Cardiac fibroblast (primary cell): Measurements from ENCODE around the gene CPNE6.

Source experiments
- DNase-seq, 2 donors: peaks; one replicate each; pipeline versions ENCODE4 v3.0.0 to v3.0.0-alpha.2; 2010; ENCODE audit warnings: low read depth in 2 of 2
- H3K4me3 ChIP-seq, 2 donors: replicated peaks in 1 of 2; 1 replicate in 1 of 2; 2 replicates in 1 of 2; pipeline ENCODE4 v1.5.1; 2011; ENCODE audit warnings: low read depth in 2 of 2, low read length in 2 of 2, mild to moderate bottlenecking in 2 of 2, moderate library complexity in 1 of 2
- TF ChIP-seq, protein P1 (sequence below): IDR thresholded peaks from one replicate; pipeline ENCODE4 v1.5.1; 2011; ENCODE audit warnings: low read depth, mild to moderate bottlenecking, low read length, inconsistent platforms

Gene CPNE6

DNA sequence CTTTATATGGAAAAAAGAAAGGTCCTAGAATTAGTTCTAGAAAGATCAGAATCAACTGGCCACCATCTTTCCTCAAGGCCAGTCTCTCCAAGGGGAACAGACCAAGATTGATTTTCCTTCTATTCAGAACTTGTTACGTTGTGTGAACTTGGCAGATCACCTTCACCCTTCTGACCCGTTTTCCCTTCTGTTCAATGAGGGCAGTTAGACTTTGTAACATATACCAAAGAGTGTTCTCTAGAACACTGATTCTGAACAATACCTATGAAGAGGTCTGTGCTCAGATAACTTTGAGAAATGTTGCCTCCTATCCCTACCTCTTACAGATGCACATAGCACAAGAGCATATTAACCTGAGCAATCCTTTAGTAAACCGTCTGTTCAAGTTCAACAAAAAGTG lies 12.1 kb downstream of the CPNE6 start:
- no peak for DNase-seq
- TF ChIP-seq, protein P1, sequence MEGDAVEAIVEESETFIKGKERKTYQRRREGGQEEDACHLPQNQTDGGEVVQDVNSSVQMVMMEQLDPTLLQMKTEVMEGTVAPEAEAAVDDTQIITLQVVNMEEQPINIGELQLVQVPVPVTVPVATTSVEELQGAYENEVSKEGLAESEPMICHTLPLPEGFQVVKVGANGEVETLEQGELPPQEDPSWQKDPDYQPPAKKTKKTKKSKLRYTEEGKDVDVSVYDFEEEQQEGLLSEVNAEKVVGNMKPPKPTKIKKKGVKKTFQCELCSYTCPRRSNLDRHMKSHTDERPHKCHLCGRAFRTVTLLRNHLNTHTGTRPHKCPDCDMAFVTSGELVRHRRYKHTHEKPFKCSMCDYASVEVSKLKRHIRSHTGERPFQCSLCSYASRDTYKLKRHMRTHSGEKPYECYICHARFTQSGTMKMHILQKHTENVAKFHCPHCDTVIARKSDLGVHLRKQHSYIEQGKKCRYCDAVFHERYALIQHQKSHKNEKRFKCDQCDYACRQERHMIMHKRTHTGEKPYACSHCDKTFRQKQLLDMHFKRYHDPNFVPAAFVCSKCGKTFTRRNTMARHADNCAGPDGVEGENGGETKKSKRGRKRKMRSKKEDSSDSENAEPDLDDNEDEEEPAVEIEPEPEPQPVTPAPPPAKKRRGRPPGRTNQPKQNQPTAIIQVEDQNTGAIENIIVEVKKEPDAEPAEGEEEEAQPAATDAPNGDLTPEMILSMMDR: no peak
- H3K4me3 ChIP-seq: no peak overlapping the region

DNA sequence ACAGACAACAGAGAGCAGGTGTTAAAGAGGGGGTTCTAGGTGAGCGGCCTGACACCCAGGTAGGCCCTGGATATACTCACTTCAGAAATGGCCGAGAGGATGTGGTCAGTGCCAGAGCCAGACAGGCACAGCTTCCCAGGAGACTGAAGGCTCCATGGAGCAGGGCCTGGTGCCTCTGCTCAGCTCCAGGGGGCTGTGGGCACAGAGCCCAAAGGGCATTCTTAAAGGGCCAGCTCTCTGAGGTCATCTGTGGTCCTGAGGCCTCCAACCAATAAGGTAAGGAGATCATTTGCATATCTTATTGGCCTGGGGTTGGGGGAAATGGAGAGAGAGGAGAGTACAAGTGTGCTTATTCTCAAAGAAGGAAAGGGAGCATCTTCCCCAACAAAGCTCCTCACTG lies 13.1 kb downstream of the CPNE6 start:
- DNase-seq: no peak
- H3K4me3 ChIP-seq: no peak overlapping the region
- TF ChIP-seq, protein P1: no peak

DNA sequence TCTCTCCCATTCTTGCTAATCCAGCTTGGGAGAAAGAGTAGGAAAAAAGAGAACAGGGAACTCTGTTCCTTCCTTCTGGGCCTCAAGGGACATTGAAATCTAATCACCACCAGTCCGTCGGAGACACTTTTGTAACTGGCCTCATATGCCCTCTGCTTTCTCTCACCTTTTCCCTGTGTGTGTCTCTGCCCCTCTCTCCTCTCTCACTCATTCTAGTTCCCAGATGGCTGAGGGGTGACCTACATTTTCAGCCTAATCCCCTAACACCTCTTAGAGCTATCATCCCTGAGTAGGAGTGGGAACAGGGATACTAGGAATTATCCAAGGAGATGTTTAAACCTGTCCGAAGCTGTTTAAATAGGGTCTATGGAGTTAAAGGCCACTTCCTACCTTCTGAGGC lies 13.9 kb downstream of the CPNE6 start:
- TF ChIP-seq, protein P1: no peak
- no peak for DNase-seq
- H3K4me3 ChIP-seq: no peak overlapping the region

DNA sequence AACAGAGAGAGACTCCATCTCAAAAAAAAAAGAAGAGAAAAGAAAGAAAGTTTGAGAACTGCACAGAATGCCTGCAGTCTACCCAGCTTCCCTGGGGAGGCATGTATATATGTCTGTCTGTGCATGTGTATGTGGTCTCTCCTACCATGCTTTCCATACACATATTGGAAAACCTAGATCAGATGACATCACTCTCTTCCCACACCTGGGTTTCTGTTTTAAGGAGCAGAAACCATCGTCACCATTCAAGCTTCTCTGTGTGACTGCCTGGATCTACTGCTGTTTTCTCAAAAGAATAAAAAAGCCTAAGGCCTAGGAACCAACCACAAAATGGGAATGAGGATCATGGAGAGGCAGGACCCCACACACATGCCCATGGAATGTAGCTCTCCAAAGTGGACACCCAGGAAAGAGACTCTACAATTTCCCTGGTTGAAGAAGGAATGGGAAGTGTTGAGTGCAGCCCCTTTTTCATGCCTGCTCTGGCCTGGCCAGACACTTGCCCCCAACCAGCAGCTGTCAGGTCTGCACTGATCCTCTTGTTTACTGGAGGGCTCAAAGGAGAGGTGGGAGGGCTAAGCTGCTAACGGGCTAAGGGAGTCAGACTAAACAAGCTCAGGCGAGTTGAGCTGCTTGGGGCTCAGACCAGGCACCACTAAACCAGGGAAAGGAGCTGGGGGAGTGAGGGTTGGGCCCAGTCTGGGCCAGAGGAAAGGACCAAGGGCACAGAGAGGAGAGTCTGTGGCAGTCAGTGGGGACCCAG lies 15.0 kb downstream of the CPNE6 start:
- DNase-seq: no peak
- TF ChIP-seq, protein P1: no peak
- no peak overlapping the region for H3K4me3 ChIP-seq

DNA sequence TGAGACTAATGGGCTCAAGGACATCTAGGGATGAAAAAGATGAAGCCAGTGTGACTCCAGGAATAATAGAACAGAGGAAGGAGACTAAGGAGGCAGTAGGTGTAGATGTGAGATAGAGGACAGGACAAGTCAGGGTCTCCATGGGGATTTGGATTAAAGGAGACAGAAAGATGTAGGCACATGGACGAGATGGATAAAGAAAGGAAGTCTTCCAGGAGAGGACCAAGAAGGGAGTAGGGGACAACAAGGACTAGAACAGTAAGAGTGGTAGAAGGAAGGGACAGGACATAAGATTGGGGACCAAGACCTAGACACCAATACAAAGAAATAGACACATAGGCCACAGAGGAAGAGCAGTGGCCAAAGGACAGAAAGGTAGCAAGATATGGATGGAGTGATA lies 15.6 kb downstream of the CPNE6 start:
- no peak for DNase-seq
- H3K4me3 ChIP-seq: no peak overlapping the region
- TF ChIP-seq, protein P1: no peak

DNA sequence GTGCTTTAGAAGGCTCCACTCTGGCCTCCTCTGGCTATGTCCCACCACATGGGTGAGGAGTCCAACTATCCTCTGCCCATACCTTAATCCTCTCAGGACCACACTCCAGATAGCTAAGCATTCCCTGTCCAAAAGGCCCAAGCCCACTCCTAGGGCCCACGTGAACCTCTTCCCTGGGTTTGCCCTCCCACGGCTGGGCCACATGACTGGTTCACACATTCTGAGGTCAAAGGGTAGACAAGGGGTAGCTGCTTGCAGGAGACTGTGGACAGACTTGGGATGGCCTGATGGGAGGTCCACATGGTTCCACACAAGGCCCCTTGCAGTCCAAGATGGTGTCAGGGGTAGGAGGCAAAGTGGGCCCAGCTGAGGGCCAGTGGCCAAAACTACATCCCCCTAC lies 16.7 kb downstream of the CPNE6 start:
- DNase-seq: no peak
- H3K4me3 ChIP-seq: no peak overlapping the region
- TF ChIP-seq, protein P1: no peak

DNA sequence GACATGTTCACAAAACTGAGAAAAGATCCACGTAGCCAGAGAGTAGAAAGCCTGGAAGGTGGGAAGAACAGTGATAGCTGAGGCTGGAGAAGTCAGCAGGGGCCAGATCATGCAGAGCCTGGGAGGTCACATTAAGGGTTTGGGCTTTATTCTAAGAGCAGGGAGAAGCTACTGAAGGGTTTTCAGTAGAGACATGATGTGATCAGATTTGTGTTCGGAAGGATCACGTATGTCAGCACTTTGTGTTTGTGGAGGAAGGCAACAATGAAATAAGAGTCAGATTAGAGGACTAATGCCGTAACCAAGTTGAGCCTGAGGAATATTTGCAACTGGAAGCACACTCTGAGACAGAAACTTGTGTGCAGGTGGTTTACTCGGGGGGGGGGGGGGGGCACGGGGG lies 18.5 kb downstream of the CPNE6 start:
- TF ChIP-seq, protein P1: no peak
- no peak overlapping the region for H3K4me3 ChIP-seq
- DNase-seq: no peak
